Stimulated activated CD4-positive, alpha-beta T cell treated with anti-CD3 and anti-CD28 coated beads, TNF-alpha, amount 100 ng/mL, for 48 hours (primary cell): Measurements from ENCODE around the gene SLC2A13.
"Not testable (repeated sequence)": the region's sequence is repeated elsewhere in the genome, so short reads cannot be mapped to it uniquely, and the experiment has no call there.

Experiments
- DNase-seq, 3 donors: peaks; one replicate each; pipeline ENCODE4 v3.0.0-alpha.2; 2020; ENCODE audit warnings: low read depth in 3 of 3

Gene SLC2A13

DNA sequence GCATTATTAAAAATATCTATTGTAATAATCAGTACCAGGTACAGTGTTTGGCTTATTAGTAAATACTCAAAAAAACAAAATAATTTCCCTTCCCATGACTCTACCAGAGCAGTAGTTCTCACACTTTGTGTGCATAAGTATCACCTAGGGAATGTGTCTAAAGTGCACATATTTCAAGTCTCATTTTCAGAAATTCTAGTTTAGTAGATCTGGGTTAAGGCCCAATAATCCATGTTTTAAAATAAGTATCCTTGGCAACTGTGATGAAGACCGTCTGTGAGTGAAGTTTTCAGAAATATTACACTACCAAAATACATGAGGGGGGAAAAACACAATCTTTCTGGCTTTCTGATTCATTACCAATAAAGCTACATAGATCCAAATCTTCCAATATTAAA, 237.6 kb downstream of the SLC2A13 start:
- DNase-seq = no peak

DNA sequence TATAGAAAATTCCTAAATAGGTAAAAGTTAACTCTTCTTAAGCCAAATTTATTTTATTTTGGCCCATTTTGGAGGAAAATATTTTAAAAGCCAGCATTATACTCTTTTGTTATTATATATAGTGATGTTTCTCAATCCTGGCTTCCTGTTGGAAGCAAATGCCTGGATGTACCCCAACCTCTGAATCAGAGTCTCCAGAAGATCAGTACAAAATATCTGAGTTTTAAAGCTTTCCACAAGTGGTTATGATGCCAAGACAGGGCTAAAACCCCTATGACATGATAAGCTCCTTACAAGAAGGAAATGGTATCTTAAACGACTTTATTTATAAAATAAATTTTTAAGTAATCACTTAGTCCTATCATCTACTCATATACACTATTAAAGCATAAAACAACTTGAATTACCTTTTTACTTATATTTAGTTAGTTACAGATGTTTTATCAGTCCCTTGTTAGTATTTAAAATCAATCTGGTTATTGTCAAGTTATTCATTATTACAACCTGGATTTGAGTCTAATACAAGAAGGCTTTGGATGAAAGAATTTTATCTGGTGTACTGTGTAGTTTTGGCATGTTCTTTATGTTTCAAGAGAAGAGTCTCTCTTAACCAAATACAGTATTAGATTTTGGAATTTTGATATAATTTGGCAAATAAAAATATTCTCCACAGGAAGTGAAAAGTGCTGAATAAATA, 238.1 kb downstream of the SLC2A13 start:
- no peak for DNase-seq

DNA sequence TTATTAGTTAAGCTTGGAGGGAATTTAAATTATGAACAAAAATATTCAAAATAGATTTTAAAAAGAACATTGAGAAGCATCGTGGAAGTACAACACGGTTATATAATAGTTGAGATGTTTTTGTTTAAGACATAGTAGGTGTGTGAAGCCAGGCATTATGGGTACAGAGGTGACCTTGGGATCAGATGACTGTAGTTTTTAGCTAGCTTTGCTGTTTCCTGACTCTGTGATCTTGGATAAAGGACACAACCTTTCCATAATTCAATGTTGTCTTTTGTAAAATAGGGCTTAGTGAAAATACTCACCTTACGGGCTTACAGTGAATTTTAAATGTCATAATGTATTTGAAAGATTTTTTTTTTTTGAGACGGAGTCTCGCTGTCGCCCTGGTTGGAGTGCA, 239.7 kb downstream of the SLC2A13 start:
- DNase-seq = no peak

DNA sequence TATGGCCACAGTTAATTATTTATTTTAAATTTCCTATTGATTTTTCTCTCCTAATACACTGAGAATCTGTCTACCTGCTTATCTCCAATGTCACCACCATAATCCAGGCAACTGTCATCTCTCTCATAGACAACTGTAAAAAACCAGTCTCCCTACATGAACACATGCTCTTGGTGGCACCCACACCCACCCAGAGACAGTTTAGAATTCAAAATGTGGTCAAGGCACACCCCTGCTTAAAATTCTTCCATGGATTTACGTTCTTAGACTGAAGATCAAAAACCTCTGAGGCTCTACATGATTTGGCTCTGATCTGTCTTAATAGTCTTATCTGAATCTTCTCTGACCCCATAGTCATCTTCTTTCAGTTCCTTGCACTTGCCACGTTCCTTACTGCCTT, 245.2 kb downstream of the SLC2A13 start:
- no peak for DNase-seq

DNA sequence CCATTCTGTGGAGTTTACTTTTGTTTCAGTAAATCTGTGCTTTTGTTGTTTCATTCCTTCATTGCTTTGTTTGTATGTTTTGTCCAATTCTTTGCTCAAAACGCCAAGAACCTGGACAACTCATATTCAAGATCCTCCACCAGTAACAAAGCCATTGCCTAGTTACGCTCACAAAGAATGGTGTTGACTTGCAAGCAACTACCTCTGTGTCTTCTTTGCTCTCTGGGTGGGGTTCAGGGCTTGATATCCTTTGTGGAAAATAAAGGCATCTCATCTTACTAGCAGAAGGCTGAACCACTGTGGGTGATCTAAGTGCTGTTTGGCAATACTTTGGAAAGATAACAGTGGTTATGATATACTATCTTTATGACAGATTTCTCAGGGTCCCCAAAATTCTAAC, 252.9 kb downstream of the SLC2A13 start:
- DNase-seq = no peak

DNA sequence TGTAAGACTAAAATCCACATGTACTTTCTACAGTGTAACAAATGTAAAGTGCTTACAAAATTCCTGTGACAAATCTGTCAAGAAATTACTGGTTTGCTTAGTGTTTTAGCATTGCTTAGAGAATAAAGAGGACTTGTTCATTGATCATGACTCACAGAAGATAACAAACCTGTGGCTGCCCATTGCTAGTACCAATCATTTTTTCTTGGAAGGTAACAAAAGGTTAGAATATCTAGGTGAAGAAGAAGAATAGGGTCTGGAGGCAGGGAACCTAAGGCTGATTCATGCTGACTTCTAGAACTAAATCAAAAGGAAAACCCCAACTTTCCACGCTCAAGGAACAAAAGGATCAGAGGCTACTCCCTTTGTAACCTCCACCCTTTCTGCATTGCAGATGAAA, 253.5 kb downstream of the SLC2A13 start:
- no peak for DNase-seq

DNA sequence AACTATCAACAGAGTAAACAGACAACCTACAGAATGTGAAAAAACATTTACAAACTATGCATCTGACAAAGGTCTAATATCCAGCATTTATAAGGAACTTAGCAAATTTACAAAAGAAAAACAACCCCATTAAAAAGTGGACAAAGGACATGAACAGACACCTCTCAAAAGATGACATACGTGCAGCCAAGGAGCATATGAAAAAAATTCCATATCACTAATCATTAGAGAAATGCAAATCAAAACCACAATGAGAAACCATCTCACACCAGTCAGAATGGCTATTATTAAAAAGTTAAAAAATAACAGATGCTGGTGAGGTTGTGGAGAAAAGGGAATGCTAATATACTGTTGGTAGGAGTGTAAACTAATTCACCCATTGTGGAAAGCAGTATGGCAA, 257.7 kb downstream of the SLC2A13 start:
- not testable (repeated sequence) for DNase-seq

DNA sequence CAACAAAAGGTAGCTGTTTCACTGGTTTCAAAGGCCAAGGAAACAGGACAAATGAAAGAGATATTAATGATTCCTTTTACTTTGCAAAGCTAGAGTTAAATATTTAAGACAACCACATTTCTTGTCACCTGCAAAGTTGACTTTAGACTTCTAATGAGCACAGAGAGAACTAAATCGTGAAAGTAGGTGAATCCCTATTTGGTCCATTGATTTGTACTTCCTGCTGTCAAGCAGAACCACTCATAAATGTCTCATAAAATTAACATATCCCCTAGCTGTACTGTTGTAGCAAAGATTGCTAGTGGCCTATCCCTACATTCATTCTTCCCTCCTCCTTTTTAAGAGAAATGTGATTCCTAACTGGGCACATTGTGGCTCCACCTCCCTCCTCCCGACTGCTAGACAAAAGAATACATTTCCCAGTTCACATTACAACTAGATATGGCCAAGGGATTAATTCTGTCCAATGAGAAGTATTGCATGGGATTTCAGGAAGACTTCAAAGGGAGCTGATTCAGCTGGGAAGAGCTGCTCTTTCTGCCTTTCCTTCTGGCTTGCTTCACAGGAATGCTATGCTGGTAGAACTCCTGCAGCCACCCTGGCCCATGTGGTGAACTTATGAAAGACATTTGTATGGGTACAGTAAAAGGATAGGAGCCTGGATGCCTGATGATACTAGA, 258.8 kb downstream of the SLC2A13 start:
- DNase-seq = no peak

DNA sequence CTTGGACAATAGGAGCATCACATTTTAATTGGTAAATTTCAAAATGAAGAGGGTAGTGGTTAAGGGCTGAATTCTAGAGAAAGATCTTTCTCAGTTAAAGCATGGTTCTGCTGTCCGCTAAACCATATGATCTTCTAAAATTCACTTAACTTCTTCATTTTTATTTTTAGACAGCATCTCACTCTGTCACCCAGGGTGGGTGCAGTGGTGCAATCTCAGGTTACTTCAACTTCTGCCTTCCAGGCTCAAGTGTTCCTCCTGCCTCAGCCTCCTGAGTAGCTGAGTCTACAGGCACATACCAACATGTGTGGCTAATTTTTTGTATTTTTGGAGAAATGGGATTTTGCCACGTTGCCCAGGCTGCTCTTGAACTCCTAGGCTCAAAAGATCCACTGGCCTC, 259.6 kb downstream of the SLC2A13 start:
- DNase-seq = no peak

DNA sequence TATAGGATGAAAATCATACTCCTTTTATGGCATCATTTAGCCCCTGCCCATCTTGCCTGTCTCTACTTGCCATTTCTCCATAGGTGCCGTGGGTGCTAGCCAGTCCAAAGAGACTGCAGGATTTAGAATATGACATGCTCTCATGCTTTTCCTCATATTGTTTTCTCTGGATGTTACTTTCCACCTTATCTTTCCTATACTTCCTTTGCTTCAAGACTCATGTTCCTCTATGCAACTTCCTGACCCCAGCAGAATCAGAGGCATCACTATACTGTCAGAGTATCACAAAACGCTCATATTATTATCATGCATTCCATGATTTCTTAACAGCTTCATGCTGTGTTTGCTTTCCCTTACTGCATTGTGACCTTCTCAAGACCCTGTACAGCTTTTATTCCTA, 265.5 kb downstream of the SLC2A13 start:
- no peak for DNase-seq

DNA sequence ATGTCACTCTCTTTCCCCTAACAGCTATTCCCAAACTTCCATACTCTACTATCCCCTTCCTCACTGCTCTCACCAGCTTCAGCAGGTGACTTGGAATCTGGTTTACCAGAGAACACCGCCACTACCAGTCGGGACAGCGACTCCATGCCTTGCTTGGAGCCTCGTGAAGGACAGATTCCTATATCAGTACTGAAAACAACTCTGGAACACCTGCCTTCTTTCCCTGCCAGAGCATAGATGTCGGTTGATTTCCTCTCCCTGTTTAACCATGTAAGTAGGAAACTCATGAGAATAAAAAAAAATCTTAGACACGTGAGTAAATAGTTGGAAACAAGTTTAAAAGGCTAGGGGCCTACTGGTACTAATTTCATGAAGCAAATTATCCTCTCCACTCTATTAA, 266.8 kb downstream of the SLC2A13 start:
- no peak for DNase-seq

DNA sequence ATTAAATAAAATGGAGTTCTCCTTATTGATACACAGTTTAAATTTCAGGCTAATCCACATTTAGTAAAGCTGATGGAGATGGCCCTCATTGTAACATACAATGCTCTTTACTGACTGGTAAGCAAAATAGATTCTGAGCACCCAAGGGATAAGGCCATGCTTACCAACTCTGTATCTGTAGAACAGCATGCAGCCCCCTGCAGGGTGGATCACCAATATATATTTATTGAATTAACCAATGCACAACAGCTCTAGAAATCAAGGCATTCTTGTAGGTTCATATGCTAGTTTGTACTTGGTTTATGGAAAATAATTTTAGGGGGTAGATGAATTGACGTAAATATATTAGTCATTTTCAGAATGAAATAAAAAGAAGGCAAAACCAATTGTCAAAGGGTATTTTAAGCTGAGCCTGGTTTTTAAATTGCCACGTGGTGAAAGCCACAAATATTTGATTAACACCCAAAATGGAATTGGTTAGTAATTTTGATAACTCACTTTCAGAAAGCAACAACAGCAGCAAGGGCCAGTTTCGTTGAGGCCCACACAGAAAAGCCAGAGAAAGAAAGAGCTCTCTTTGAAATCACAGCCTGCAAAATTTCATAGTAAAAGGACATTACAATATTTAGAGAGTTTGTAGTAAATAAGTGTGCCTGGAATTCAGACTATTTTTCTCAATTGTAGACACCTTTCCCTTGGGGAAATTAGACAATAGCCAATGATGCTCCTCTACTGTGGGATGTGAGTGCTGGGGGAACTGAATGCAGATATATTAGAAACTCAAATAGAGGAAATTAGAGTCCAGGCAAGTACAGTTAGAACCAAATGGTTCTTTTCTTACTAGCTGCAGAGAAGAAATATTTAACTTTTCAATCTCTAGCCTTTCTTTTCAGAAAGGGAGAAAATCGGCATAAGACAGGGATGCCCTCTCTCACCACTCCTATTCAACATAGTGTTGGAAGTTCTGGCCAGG, 270.1 kb downstream of the SLC2A13 start:
- DNase-seq = no peak

DNA sequence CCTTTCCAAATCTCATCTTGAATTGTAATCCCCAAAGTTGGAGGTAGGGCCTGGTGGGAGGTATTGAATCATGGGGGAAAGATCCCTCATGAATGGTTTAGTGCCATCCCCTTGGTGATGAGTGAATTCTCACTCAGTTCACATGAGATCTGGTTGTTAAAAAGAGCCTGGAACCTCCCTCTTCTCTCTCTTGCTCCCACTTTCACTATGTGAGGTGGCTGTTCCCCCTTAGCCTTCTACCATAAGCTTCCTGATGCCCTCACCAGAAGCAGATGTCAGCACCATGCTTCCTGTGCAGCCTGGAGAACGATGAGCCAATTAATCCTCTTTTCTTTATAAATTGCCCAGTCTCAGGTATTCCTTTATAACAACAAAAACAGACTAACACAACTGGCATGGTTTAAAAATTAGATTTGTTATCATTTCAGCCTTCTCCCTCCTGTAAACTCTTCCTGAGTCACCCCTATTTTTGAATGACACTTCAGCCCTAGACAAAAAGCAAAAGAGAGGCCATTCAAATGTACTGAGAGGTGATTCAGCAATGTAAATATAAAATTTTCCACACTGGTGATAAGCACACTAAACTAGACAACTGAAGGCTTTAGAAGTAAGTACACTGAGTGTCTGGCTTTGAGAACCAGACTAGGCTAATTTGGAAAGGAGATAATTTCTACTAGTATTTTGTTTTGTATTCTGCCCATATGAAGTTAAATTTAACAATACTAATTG, 274.1 kb downstream of the SLC2A13 start:
- DNase-seq = no peak

DNA sequence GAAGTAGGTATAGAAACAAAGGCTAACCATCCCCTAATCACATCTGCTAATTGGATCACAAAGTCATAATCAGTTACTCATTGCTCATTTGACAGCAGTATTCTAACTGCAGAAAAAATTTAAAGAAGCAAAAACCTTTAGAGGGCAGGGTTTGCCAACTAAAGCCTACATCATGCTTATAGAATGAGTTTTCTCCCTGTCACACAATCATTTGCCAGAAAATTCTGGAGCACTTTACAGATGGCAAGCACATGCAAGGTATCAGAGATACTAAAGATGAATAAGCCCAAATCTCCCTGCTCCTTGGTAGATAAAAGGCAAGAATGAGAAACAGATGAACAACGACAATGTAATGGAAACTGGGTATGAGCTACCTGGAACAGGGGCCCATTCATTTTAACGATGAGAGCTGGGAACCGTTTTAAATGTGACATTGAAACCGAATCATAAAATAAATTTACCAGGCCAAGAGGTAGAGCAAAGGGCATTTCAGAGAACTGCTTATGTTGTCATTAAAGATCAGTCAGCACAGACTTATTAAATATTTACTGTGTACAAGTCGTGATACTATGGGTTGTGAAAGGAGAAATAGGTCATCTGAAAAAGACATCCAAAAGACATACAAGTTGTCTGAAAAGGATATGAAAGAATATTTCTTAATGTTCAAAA, 274.9 kb downstream of the SLC2A13 start:
- DNase-seq = no peak

DNA sequence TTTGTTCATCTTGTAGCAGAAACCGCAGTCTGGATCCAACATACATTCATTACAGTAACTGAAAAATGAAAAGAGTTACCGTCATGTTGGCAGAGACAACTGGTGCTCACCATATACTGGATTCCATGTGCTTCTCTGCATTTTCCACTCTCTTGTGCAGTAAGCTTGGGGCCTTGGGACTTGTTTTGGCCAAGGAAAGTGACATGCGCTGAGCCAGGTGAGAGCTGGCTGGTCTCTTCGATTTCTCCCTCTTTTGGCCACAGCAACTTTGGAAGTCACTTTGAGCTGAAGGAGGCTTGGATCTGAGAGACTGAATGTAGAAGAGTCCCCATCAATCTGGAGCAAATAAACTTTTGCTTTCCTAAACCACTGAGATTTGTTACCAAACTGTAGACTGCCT, 275.7 kb downstream of the SLC2A13 start:
- DNase-seq = no peak

DNA sequence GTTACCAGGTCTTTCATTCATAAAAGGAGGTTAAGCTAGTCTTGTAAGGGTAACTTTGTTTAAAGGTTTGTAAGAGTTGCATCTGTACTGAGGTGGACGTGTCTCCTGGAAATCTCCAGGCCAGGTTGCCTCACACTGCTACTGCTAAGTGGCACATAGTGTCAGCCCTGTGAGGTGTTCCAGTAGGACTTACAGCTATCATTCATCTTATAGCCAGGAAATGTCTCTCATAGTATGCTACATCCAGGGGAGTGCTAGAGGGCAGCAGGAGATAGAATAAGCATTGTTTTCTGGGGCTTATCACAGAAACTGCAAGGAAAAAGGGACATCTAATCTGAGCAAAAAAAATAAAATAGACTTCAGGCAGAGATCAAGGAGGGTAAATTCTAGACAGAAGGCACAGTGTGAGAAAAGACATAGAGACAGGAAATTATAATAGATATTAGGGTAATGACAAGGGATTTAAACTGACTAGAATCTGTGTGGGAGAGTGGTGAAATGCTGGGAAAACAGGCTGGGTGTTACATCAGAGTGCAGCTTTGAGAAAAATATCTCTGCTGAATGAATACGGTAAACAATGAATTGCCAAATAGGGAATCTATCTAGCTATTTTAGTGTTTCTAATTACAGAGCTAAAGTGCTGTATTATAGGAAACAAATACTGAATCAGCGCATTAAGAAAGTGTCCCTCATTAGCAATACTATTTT, 281.2 kb downstream of the SLC2A13 start:
- DNase-seq = no peak

DNA sequence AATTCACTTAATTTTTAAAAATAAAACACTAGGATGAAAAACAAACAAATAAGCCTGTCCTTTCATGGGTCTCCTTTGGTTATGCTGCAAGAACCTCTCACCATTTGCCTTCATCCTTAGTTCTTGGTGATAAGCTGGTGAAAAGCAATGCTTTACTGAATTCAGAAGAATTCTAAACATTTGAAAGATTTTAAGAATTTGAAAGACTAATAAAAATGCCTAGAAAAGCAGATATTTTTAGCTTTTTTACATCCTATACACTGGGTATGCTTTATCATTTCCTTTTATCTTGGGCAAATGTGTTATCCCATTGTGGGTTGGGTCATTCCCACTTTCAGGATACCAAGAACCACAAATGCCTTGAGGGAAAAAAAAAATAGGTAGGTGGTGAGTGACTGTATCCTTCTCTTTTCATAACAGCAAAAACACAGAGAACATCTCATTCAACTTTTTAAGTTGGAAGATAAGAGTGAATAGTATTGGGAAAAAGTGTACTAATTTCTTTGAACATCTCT, 289.2 kb downstream of the SLC2A13 start:
- DNase-seq = no peak

DNA sequence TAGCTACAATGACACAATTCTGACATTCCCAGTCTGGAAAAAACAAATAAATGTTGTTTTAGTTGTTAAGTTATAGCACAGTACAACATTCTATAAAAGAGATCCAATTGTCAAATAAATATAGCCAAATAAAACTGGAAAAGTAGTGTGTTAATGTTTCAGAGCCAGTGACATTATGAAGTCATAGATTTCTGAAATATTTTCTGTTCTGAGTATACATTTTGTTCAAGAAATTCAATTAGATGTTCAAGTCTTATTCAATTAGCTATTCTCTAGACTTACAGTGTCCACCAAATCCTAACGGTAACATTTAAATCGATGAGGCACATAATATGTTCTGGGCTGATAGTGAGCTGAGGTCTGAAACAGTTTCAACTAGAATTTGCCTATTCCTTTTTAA, 290.1 kb downstream of the SLC2A13 start:
- DNase-seq = no peak

DNA sequence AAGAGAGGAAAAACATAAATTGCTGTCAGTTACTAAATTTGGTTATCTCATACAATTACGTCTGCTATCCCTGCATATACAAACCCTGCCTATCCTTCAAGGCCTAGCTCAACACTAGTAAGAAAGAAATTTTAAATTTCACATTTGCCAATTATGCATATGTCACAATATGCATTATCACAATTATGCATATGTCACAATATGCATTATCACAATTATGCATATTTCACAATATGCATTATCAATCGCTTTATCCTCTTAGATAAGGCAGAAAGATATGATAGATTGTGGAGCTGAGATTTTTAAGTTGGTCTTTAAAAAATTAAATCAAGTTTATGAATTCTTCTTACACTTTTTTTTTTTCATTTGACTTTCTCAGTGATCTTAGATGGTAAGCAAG, 291.3 kb downstream of the SLC2A13 start:
- no peak for DNase-seq

DNA sequence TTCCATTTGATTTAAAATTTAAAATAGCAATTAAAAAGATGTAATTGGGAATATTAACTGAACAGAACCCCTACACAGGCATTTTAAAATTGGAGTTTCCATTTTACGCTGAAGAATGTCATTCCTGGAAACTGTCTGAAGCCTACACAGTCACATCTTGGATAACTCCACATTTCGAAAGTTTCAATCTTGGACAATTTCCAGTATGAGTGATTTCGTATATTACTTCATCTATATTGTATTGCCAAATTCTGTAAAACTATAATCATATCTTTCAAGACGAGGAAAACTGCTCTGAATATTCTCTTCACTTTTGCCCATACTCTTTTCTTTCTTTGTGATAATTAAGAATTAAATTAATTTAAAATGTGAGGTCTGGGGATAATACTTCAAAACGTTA, 292.1 kb downstream of the SLC2A13 start:
- DNase-seq = no peak
